NCI-H82 (cell line): Measurements from ENCODE around the gene MANF.

Source experiments
- DNase-seq: peaks from one replicate; lab custom pipeline; 2025; lab: John Stamatoyannopoulos, UW

Gene MANF

DNA sequence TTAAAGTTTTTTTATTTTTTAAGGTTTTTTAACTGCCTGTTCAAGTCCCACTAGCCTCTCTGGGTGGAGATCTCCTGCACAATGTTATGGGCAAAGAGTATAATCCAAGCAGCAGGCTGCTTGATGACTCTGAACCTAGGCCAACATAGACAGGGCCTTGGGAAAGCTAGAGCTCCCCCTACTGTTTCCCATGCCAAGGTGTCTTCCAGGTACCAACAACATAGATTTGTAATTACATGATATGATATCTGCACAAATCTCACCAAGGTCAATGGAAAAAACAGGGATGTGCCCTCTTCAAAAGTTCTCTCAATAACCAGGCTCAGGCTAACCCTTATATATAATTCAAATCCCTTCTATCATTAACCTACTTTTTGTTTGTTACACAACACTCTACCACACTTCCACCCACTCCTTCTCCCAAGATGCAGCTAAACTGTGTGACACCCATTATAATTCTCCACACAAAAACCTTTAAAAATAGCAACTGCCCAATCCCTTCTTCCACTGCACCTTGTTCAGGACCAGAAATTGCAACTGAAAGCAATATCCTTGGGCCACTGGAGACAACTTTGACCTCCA, 49.7 kb downstream of the MANF start:
- peak; percentile 76 for DNase-seq

DNA sequence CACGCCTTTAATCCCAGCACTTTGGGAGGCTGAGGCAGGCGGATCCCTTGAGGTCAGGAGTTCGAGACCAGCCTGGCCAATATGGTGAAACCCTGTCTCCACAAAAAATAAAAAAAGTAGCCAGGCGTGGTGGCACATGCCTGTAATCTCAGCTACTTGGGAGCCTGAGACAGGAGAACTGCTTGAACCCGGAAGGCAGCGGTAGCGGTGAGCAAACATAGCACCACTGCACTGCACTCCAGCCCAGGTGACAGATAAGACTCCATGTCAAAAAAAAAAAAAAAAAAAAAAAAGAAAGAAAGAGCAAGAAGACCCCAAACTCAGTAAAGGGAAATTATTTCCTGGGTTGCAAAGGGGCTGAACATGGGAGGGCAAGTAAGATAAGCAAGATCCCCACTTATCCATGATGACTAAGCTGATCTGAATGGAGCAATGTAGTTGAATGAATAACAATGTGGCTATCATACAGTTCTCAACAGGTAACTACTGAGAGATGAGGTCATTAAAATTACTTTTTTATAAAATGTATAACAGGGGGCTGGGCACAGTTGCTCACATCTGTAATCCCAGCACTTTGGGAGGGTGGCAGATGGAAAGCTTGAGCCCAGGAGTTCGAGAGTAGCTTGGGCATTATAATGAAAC, 52.0 kb downstream of the MANF start:
- DNase-seq, result no peak
